ENCODE data around the gene OTOP1.
"Not testable (repeated sequence)": the region's sequence is repeated elsewhere in the genome, so short reads cannot be mapped to it uniquely, and the experiment has no call there.

Gene OTOP1

GRCh38 chr4:4160956-4161665 lies 65.6 kb downstream of the OTOP1 start:
- not testable (repeated sequence) for DNase-seq

GRCh38 chr4:4145622-4146021 lies 81.1 kb downstream of the OTOP1 start:
- not testable (repeated sequence) for DNase-seq

GRCh38 chr4:4143376-4143775 lies 83.4 kb downstream of the OTOP1 start:
- DNase-seq, result not testable (repeated sequence)

- DNase-seq, result not testable (repeated sequence)
Measured at GRCh38 chr4:4142679-4143078, 84.0 kb downstream of the OTOP1 start.

- not testable (repeated sequence) for DNase-seq
Measured at GRCh38 chr4:4141186-4141585, 85.5 kb downstream of the OTOP1 start.

Measured in right forelimb (tissue), 1 donor.